HepG2 (cell line): ENCODE data around the gene PTCD3. TPM values are rescaled to one million over a fixed set of nuclear protein-coding genes. Genes with fewer than 3 reads are reported as not detected.

Experiments
- ATAC-seq: fragments of 200-7000 bp; cut with Tn5 transposase; 3 replicates; pipeline ENCODE4 v1.9.1; 2020; ENCODE audit warnings: mild to moderate bottlenecking, moderate library complexity
- BruUV-seq: library from RNA; stranded (reverse); fragments of 400-500 nt; replicated peaks from 2 replicates; lab custom pipeline; 2021; lab: Mats Ljungman, UMichigan
- CTCF ChIA-PET: fragments of 300-600 bp; formaldehyde crosslinking; extraction: SDS; loops from one replicate; lab custom pipeline; 2021; ENCODE audit warnings: low total read pairs, inconsistent platforms, low intra/inter-chr PET ratio; lab: Yijun Ruan, JAX
- POLR2A ChIA-PET: fragments of 350-600 bp; sonication (Branson Sonifier 250); formaldehyde crosslinking; loops from one replicate; lab custom pipeline; 2020; ENCODE audit warnings: antibody characterized with exemption, inconsistent platforms; lab: Yijun Ruan, JAX
- DNase-seq: peaks from one replicate; pipeline ENCODE4 v3.0.0-alpha.2; 2015; ENCODE audit warnings: low spot score
- FAIRE-seq: peaks from 3 replicates; lab custom pipeline; 2011; peaks lifted over from hg19 to GRCh38; lab: Jason Lieb, UNC
- H2AFZ ChIP-seq: one replicate; pipeline ENCODE4 v1.6.1; 2011; ENCODE audit warnings: low read length, inconsistent platforms
- H3K27ac ChIP-seq: fragments of 300-600 bp; 3 replicates; pipeline ENCODE4 v1.8.0; 2011; ENCODE audit warnings: mixed run types, mild to moderate bottlenecking, mixed read lengths, low read length, inconsistent platforms; ENCODE audit not compliant: insufficient read depth; ENCODE audit errors: extremely low read length
- H3K27me3 ChIP-seq, 2 experiments: fragments of 200-600 bp in 1 of 2; 2 replicates in 1 of 2; 3 replicates in 1 of 2; pipeline versions ENCODE4 v1.6.0 to v1.8.0; 2011; ENCODE audit warnings: low read length in 2 of 2, mild to moderate bottlenecking in 2 of 2, moderate library complexity in 2 of 2, inconsistent platforms in 1 of 2; ENCODE audit not compliant: insufficient read depth in 2 of 2, control insufficient read depth in 1 of 2
- H3K36me3 ChIP-seq, 2 experiments: fragments of 200-600 bp in 1 of 2; replicated peaks in 1 of 2; 2 replicates in 1 of 2; 3 replicates in 1 of 2; pipeline versions ENCODE4 v1.5.1 to v1.8.0; 2011; ENCODE audit warnings: low read length in 2 of 2, inconsistent platforms in 1 of 2; ENCODE audit not compliant: insufficient read depth in 2 of 2, control insufficient read depth in 1 of 2
- H3K4me1 ChIP-seq: 2 replicates; pipeline ENCODE4 v1.5.1; 2012; ENCODE audit warnings: low read length, inconsistent platforms; ENCODE audit not compliant: insufficient read depth
- H3K4me2 ChIP-seq: 2 replicates; pipeline ENCODE4 v1.6.0; 2011; ENCODE audit warnings: low read depth, low read length, inconsistent platforms
- H3K4me3 ChIP-seq, 3 experiments: fragments of 200-600 bp in 1 of 3; sonication (generic), shearing (Covaris generic) in 1 of 3; replicated peaks in 1 of 3; 2 replicates each; pipeline ENCODE4 v1.5.1; 2011 to 2016; ENCODE audit warnings: low read length in 3 of 3, inconsistent platforms in 2 of 3, low read depth in 2 of 3, mild to moderate bottlenecking in 2 of 3, control low read depth in 1 of 3, mixed read lengths in 1 of 3; ENCODE audit not compliant: insufficient read depth in 1 of 3
- H3K79me2 ChIP-seq: one replicate; pipeline ENCODE4 v1.6.1; 2011; ENCODE audit warnings: low read length, inconsistent platforms; ENCODE audit not compliant: insufficient read depth
- H3K9ac ChIP-seq: 2 replicates; pipeline ENCODE4 v1.6.0; 2011; ENCODE audit warnings: mild to moderate bottlenecking, low read depth, low read length, inconsistent platforms; ENCODE audit not compliant: insufficient read depth
- H3K9me3 ChIP-seq: 2 replicates; pipeline ENCODE4 v1.5.1; 2012; ENCODE audit warnings: mild to moderate bottlenecking, low read length
- H4K20me1 ChIP-seq: 2 replicates; pipeline ENCODE4 v1.6.0; 2011; ENCODE audit warnings: inconsistent platforms, mild to moderate bottlenecking, low read length, moderate library complexity; ENCODE audit not compliant: insufficient read depth
- CEBPB ChIP-seq: IDR thresholded peaks from 2 replicates; pipeline ENCODE4 v1.6.1; 2011; ENCODE audit warnings: low read depth, low read length, improper control_type of control experiment, borderline replicate concordance
- HMG20A ChIP-seq: IDR thresholded peaks from 2 replicates; pipeline ENCODE4 v1.6.1; 2016; ENCODE audit warnings: borderline replicate concordance
- MLX ChIP-seq: IDR thresholded peaks from 2 replicates; pipeline ENCODE4 v1.6.1; 2016
- POLR2G ChIP-seq: fragments of 200-400 bp; formaldehyde crosslinking; IDR thresholded peaks from 2 replicates; pipeline ENCODE4 v1.6.1; 2018; ENCODE audit warnings: mild to moderate bottlenecking, low read depth, low read length, moderate library complexity
- RBM22 ChIP-seq: fragments of 200-400 bp; formaldehyde crosslinking; optimal IDR thresholded peaks from 2 replicates; pipeline ENCODE3; 2017; ENCODE audit warnings: mild to moderate bottlenecking, low read length, moderate library complexity
- SIX1 ChIP-seq: sonication (generic); formaldehyde crosslinking; IDR thresholded peaks from 2 replicates; pipeline ENCODE4 v1.4.0; 2020; ENCODE audit warnings: missing genetic modification reagents, borderline replicate concordance
- SSRP1 ChIP-seq: IDR thresholded peaks from 2 replicates; pipeline ENCODE4 v1.6.1; 2016; ENCODE audit warnings: control low read depth
- UBTF ChIP-seq: sonication (generic); formaldehyde crosslinking; IDR thresholded peaks from 2 replicates; pipeline ENCODE4 v1.4.0; 2020; ENCODE audit warnings: mild to moderate bottlenecking, missing genetic modification reagents
- ZKSCAN1 ChIP-seq: fragments of 150-350 bp; IDR thresholded peaks from 2 replicates; pipeline ENCODE4 v1.6.1; 2014; ENCODE audit warnings: low read length
- ZNF354B ChIP-seq: sonication (generic); formaldehyde crosslinking; IDR thresholded peaks from 2 replicates; pipeline ENCODE4 v1.8.0; 2022; ENCODE audit warnings: mild to moderate bottlenecking, missing genetic modification reagents
- WGBS: methylation state at CpG from one replicate; pipeline ENCODE4 v1.1.6; 2017; ENCODE audit warnings: low lambda C conversion rate; 5-methylcytosine and 5-hydroxymethylcytosine counted together
- in situ Hi-C: cut with HindIII; loops from 2 replicates; pipeline ENCODE4 v1.10.0; 2017; ENCODE audit warnings: low pct_unique_long_range_greater_than_20kb; ENCODE audit not compliant: extremely low pct_ligation_motif_present
- intact Hi-C: fragments of 100-400 bp; cut with micrococcal nuclease; formaldehyde crosslinking; loops from one replicate; pipeline ENCODE4 v1.10.0; 2022; ENCODE audit not compliant: unreplicated experiment
- polyA plus RNA-seq, 8 experiments: library from polyadenylated mRNA; depleted of rRNA in 3 of 8; stranded (reverse) in 7 of 8; unstranded in 1 of 8; fragments of >200 nt; fragmentation: Illumina TruSeq in 4 of 8; extraction: Trizol in 4 of 8; gene quantifications; 2 replicates each; pipeline versions ENCODE4 v1.2.1 to v1.2.3, GENCODE V29; 2011 to 2016; ENCODE audit warnings: low read depth in 4 of 8, missing spikeins in 1 of 8, mixed read lengths in 1 of 8; ENCODE audit not compliant: insufficient read depth in 1 of 8
- total RNA-seq, 5 experiments: library from RNA; depleted of rRNA; stranded (reverse); fragments of >200 nt; fragmentation: Illumina TruSeq; extraction: Trizol; gene quantifications; 2 replicates each; pipeline ENCODE4 v1.2.3, GENCODE V29; 2016; ENCODE audit warnings: low read depth in 1 of 5
- TF ChIP-seq, protein P1 (sequence below): sonication (generic); formaldehyde crosslinking; IDR thresholded peaks from 2 replicates; pipeline ENCODE4 v1.4.0; 2020; ENCODE audit warnings: mild to moderate bottlenecking, missing genetic modification reagents

The PTCD3 gene
- total and polyA plus RNA-seq, 2 of the 13 experiments (the other 11 are each of a cell fraction or from before 2014, with no cell fraction given) = 124 to 309 TPM

- Histone ChIP-seq H3K36me3 (peaks cover 22 to 69% of the 10 kb centered on the region in 2 experiments), H2AFZ (no peak overlapping the region), H3K4me1 (peaks cover 20% of the 10 kb centered on the region), H3K9me3 (no peaks in the 10 kb centered on the region), H3K4me3 (no peak overlapping the region), H3K79me2 (no peaks in the 10 kb centered on the region), H3K27me3 (no peaks in the 10 kb centered on the region), H3K27ac (no peak overlapping the region), H3K4me2 (no peak overlapping the region), H3K9ac (no peak overlapping the region), H4K20me1 (no peaks in the 10 kb centered on the region)
- DNase-seq (no peak), ATAC-seq (no peak), FAIRE-seq (no peak)
- 98% methylated on average over 6 of the region's 6 CpGs for WGBS
- TF ChIP-seq ZKSCAN1 (no peak), CEBPB (peak; percentile 57; the same call in 1 of the 2 replicates), POLR2G (peak; percentile 21; the same call in 1 of the 2 replicates)
- intact Hi-C loops (loop anchor here (5.0 kb wide), 1 partner anchor 36 kb away; the partner anchor contains the start of genes POLR1A and PTCD3), in situ Hi-C loops (no loop called here)
- POLR2A ChIA-PET = interaction anchor here (1.5 kb wide), 1 partner anchor 15 kb away, joined by 3 read pairs; no protein-coding TSS in a partner anchor
- BruUV-seq = no TSS peak
- CTCF ChIA-PET = no interaction called here
Observed at GRCh38 chr2:86143307-86143706, 37.3 kb downstream of the PTCD3 start.

GRCh38 chr2:86143926-86144685 lies 38.1 kb downstream of the PTCD3 start:
- TF ChIP-seq UBTF (CRISPR knock-in tag) = no peak
- TF ChIP-seq SIX1 = no peak
- peak; percentile 71 for TF ChIP-seq RBM22
- TF ChIP-seq, protein P1, sequence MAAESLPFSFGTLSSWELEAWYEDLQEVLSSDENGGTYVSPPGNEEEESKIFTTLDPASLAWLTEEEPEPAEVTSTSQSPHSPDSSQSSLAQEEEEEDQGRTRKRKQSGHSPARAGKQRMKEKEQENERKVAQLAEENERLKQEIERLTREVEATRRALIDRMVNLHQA = no peak
- peak; percentile 25; the same call in 1 of the 2 replicates for TF ChIP-seq SSRP1 (CRISPR knock-in tag)
- TF ChIP-seq HMG20A (CRISPR knock-in tag) = no peak
- no peak for TF ChIP-seq ZNF354B (CRISPR knock-in tag)
- TF ChIP-seq MLX (CRISPR knock-in tag) = no peak
- no peaks in the 10 kb centered on the region for H3K79me2 ChIP-seq
- H3K9ac ChIP-seq = no peak overlapping the region
- H3K27ac ChIP-seq = no peak overlapping the region
- in situ Hi-C loops (no loop called here), intact Hi-C loops (loop anchor here (5.0 kb wide), 1 partner anchor 37 kb away; the partner anchor contains the start of genes POLR1A and PTCD3)
- H3K27me3 ChIP-seq = no peaks in the 10 kb centered on the region
- 98% methylated on average over 14 of the region's 14 CpGs for WGBS
- H4K20me1 ChIP-seq = no peaks in the 10 kb centered on the region
- DNase-seq (no peak), FAIRE-seq (no peak), ATAC-seq (peak; percentile 8)
- ChIA-PET CTCF (no interaction called here), POLR2A (interaction anchor here (1.5 kb wide), 1 partner anchor 15 kb away, joined by 3 read pairs; no protein-coding TSS in a partner anchor)
- no peak overlapping the region for H3K4me2 ChIP-seq
- H3K36me3 ChIP-seq = peaks cover 22 to 69% of the 10 kb centered on the region in 2 experiments
- no peaks in the 10 kb centered on the region for H3K9me3 ChIP-seq
- TSS peak; percentile 48 for BruUV-seq
- H3K4me1 ChIP-seq = peaks cover 20% of the 10 kb centered on the region
- no peak overlapping the region for H2AFZ ChIP-seq
- no peak overlapping the region for H3K4me3 ChIP-seq
